H1 (cell line): Measurements from ENCODE around the gene MYO9A. TPM values are rescaled to one million over a fixed set of nuclear protein-coding genes. Genes with fewer than 3 reads are reported as not detected.

Source experiments
- CTCF ChIA-PET: fragments of 300-600 bp; sonication (Branson Sonifier 250); formaldehyde crosslinking; loops from one replicate; lab custom pipeline; 2021; ENCODE audit not compliant: partially characterized antibody; lab: Charles Lee
- POLR2A ChIA-PET: fragments of 300-600 bp; sonication (Branson Sonifier 250); formaldehyde crosslinking; loops from one replicate; lab custom pipeline; 2021; ENCODE audit warnings: inconsistent platforms; ENCODE audit not compliant: partially characterized antibody; lab: Charles Lee
- DNase-seq, 2 experiments: peaks; one replicate each; pipeline versions ENCODE4 v3.0.0 to v3.0.0-alpha.2; 2010 to 2022; ENCODE audit warnings: low spot score in 2 of 2, low read depth in 1 of 2, mixed read lengths in 1 of 2
- FAIRE-seq: peaks from 2 replicates; lab custom pipeline; 2011; peaks lifted over from hg19 to GRCh38; lab: Jason Lieb, UNC
- H2AFZ ChIP-seq: 2 replicates; pipeline ENCODE4 v1.8.1; 2012; ENCODE audit warnings: low read length, inconsistent platforms
- H2AK5ac ChIP-seq: 2 replicates; pipeline ENCODE4 v1.6.1; 2013; ENCODE audit warnings: low read depth, low read length
- H2BK120ac ChIP-seq: replicated peaks from 2 replicates; pipeline ENCODE3; 2013; ENCODE audit warnings: low read depth, low read length, inconsistent platforms
- H2BK12ac ChIP-seq: 2 replicates; pipeline ENCODE4 v1.6.1; 2013; ENCODE audit warnings: low read depth, low read length
- H2BK15ac ChIP-seq: 2 replicates; pipeline ENCODE4 v1.6.1; 2013; ENCODE audit warnings: low read length
- H2BK20ac ChIP-seq: 2 replicates; pipeline ENCODE4 v1.6.1; 2013; ENCODE audit warnings: low read length
- H2BK5ac ChIP-seq: 2 replicates; pipeline ENCODE4 v1.6.1; 2013; ENCODE audit warnings: low read depth, low read length
- H3K14ac ChIP-seq: 2 replicates; pipeline ENCODE4 v1.6.1; 2013; ENCODE audit warnings: inconsistent platforms; ENCODE audit not compliant: insufficient read length
- H3K18ac ChIP-seq: 2 replicates; pipeline ENCODE4 v1.6.1; 2013; ENCODE audit warnings: low read length; ENCODE audit errors: extremely low read depth
- H3K23ac ChIP-seq: 2 replicates; pipeline ENCODE4 v1.6.1; 2013; ENCODE audit warnings: inconsistent platforms; ENCODE audit not compliant: insufficient read length
- H3K23me2 ChIP-seq: 2 replicates; pipeline ENCODE4 v1.6.1; 2013; ENCODE audit warnings: low read depth, low read length
- H3K27ac ChIP-seq: 2 replicates; pipeline ENCODE4 v1.6.1; 2011; ENCODE audit warnings: low read depth, low read length, inconsistent platforms
- H3K27me3 ChIP-seq, 4 experiments: replicated peaks in 1 of 4; 1 replicate in 1 of 4; 2 replicates in 3 of 4; pipeline versions ENCODE4 v1.6.1 to v1.8.1; 2011 to 2013; ENCODE audit warnings: low read length in 3 of 4, mild to moderate bottlenecking in 3 of 4, inconsistent platforms in 2 of 4, mixed read lengths in 2 of 4, moderate library complexity in 1 of 4; ENCODE audit not compliant: control insufficient read depth in 3 of 4, insufficient read depth in 3 of 4; ENCODE audit errors: extremely low read depth in 1 of 4
- H3K36me3 ChIP-seq, 4 experiments: 2 replicates each; pipeline versions ENCODE4 v1.6.1 to v1.8.1; 2011 to 2013; ENCODE audit warnings: mild to moderate bottlenecking in 4 of 4, low read length in 3 of 4, moderate library complexity in 2 of 4, control low read depth in 1 of 4, inconsistent platforms in 1 of 4; ENCODE audit not compliant: insufficient read depth in 4 of 4, control insufficient read depth in 2 of 4
- H3K4ac ChIP-seq: replicated peaks from 2 replicates; pipeline ENCODE3; 2013; ENCODE audit warnings: low read length, low read depth, mixed read lengths, inconsistent platforms; ENCODE audit not compliant: insufficient read length
- H3K4me1 ChIP-seq, 4 experiments: replicated peaks in 1 of 4; 1 replicate in 1 of 4; 2 replicates in 3 of 4; pipeline versions ENCODE4 v1.6.1 to v1.8.1; 2011 to 2013; ENCODE audit warnings: low read length in 3 of 4, inconsistent platforms in 2 of 4, mixed read lengths in 1 of 4; ENCODE audit not compliant: insufficient read depth in 4 of 4, control insufficient read depth in 3 of 4
- H3K4me2 ChIP-seq, 2 experiments: 2 replicates each; pipeline versions ENCODE4 v1.6.1 to v1.8.1; 2011 to 2013; ENCODE audit warnings: low read depth in 2 of 2, low read length in 2 of 2, control low read depth in 1 of 2, inconsistent platforms in 1 of 2, mild to moderate bottlenecking in 1 of 2; ENCODE audit not compliant: insufficient read depth in 1 of 2
- H3K4me3 ChIP-seq, 4 experiments: fragments of 200-600, 300-600 bp in 1 of 4; sonication (generic), shearing (Covaris generic), sonication (Bioruptor Twin) in 1 of 4; 2 replicates each; pipeline versions ENCODE4 v1.5.1 to v1.8.1; 2011 to 2016; ENCODE audit warnings: low read length in 4 of 4, low read depth in 3 of 4, control low read depth in 2 of 4, inconsistent platforms in 2 of 4, mild to moderate bottlenecking in 2 of 4, mixed read lengths in 1 of 4, moderate library complexity in 1 of 4; ENCODE audit not compliant: insufficient read depth in 2 of 4; ENCODE audit errors: extremely low read depth in 1 of 4
- H3K56ac ChIP-seq: replicated peaks from 2 replicates; pipeline ENCODE3; 2013; ENCODE audit warnings: low read depth, mild to moderate bottlenecking, mixed read lengths, low read length, inconsistent platforms; ENCODE audit not compliant: insufficient read length
- H3K79me1 ChIP-seq: 2 replicates; pipeline ENCODE4 v1.6.1; 2013; ENCODE audit warnings: low read depth, low read length, control low read depth
- H3K79me2 ChIP-seq, 2 experiments: 2 replicates each; pipeline versions ENCODE4 v1.6.1 to v1.8.1; 2012 to 2013; ENCODE audit warnings: low read length in 2 of 2, mild to moderate bottlenecking in 2 of 2, inconsistent platforms in 1 of 2; ENCODE audit not compliant: insufficient read depth in 2 of 2, control insufficient read depth in 1 of 2
- H3K9ac ChIP-seq, 4 experiments: replicated peaks in 1 of 4; 1 replicate in 1 of 4; 2 replicates in 3 of 4; pipeline versions ENCODE4 v1.6.1 to v1.8.1; 2011 to 2013; ENCODE audit warnings: low read depth in 3 of 4, low read length in 3 of 4, control low read depth in 2 of 4, mild to moderate bottlenecking in 2 of 4, moderate library complexity in 2 of 4, inconsistent platforms in 1 of 4; ENCODE audit errors: extremely low read depth in 1 of 4
- H3K9me3 ChIP-seq, 2 experiments: 2 replicates each; pipeline versions ENCODE4 v1.6.1 to v1.8.1; 2012 to 2013; ENCODE audit warnings: mild to moderate bottlenecking in 2 of 2, moderate library complexity in 2 of 2, control low read depth in 1 of 2, inconsistent platforms in 1 of 2, low read depth in 1 of 2, low read length in 1 of 2, mixed read lengths in 1 of 2; ENCODE audit not compliant: insufficient read depth in 2 of 2
- H4K20me1 ChIP-seq, 2 experiments: replicated peaks in 1 of 2; 2 replicates each; pipeline versions ENCODE3 to v1.8.1; 2011 to 2013; ENCODE audit warnings: inconsistent platforms in 2 of 2, low read length in 2 of 2, mild to moderate bottlenecking in 1 of 2; ENCODE audit not compliant: insufficient read depth in 2 of 2, control insufficient read depth in 1 of 2
- H4K5ac ChIP-seq: 2 replicates; pipeline ENCODE4 v1.6.1; 2013; ENCODE audit warnings: low read length, low read depth, mixed read lengths, inconsistent platforms; ENCODE audit not compliant: insufficient read length
- H4K8ac ChIP-seq: 2 replicates; pipeline ENCODE4 v1.8.0; 2013; ENCODE audit warnings: mild to moderate bottlenecking, moderate library complexity, low read length, inconsistent platforms; ENCODE audit not compliant: insufficient read depth; ENCODE audit errors: extremely low read depth
- H4K91ac ChIP-seq: replicated peaks from 2 replicates; pipeline ENCODE3; 2013; ENCODE audit warnings: low read length, mixed read lengths, inconsistent platforms; ENCODE audit not compliant: insufficient read length
- ASH2L ChIP-seq: fragments of 200-600, 300-600 bp; sonication (generic); IDR thresholded peaks from one replicate; pipeline ENCODE4 v1.7.1; 2017; ENCODE audit warnings: low read length
- ATF2 ChIP-seq: IDR thresholded peaks from 2 replicates; pipeline ENCODE4 v1.6.1; 2012; ENCODE audit warnings: low read length, inconsistent platforms
- ATF3 ChIP-seq: IDR thresholded peaks from 2 replicates; pipeline ENCODE4 v1.6.1; 2011; ENCODE audit warnings: low read depth, mild to moderate bottlenecking, low read length; ENCODE audit not compliant: insufficient read depth
- BACH1 ChIP-seq: IDR thresholded peaks from 2 replicates; pipeline ENCODE4 v1.6.1; 2012; ENCODE audit warnings: low read length, improper control_type of control experiment
- BCL11A ChIP-seq, 2 experiments: IDR thresholded peaks; one replicate each; pipeline ENCODE4 v1.6.1; 2011; ENCODE audit warnings: low read depth in 2 of 2, low read length in 2 of 2, mild to moderate bottlenecking in 2 of 2
- CBX8 ChIP-seq: fragments of 300-800, 300-1000 bp; sonication (generic); IDR thresholded peaks from 2 replicates; pipeline ENCODE4 v1.7.1; 2016; ENCODE audit warnings: low read depth, low read length, borderline replicate concordance
- CHD1 ChIP-seq: IDR thresholded peaks from 2 replicates; pipeline ENCODE4 v1.6.1; 2012; ENCODE audit warnings: low read depth, low read length, improper control_type of control experiment
- HDAC6 ChIP-seq: IDR thresholded peaks from one replicate; pipeline ENCODE4 v1.7.1; 2012; ENCODE audit warnings: low read depth, mild to moderate bottlenecking, inconsistent platforms, low read length, moderate library complexity
- PHF8 ChIP-seq: fragments of 200-600 bp; sonication (generic); conservative IDR thresholded peaks from 2 replicates; pipeline ENCODE4 v1.7.1; 2012; ENCODE audit warnings: low read depth, mild to moderate bottlenecking, inconsistent platforms, low read length, moderate library complexity
- POLR2AphosphoS5 ChIP-seq: IDR thresholded peaks from 2 replicates; pipeline ENCODE4 v1.6.1; 2011; ENCODE audit warnings: low read depth, low read length
- RNF2 ChIP-seq: fragments of 200-900, 300-1000 bp; sonication (generic); IDR thresholded peaks from 2 replicates; pipeline ENCODE4 v1.7.1; 2016; ENCODE audit warnings: borderline replicate concordance, low read depth, mild to moderate bottlenecking, antibody characterized with exemption, low read length; ENCODE audit not compliant: poor library complexity, severe bottlenecking; ENCODE audit errors: missing control alignments
- SIRT6 ChIP-seq: IDR thresholded peaks from one replicate; pipeline ENCODE4 v1.7.1; 2012; ENCODE audit warnings: low read length, inconsistent platforms
- SP4 ChIP-seq: IDR thresholded peaks from 2 replicates; pipeline ENCODE4 v1.6.1; 2012; ENCODE audit warnings: low read length, inconsistent platforms
- WGBS, 2 experiments: shearing (Covaris generic) in 1 of 2; methylation state at CpG; one replicate each; pipeline versions ENCODE4 v1.1.6 to v1.1.7; 2013 to 2015; ENCODE audit warnings: low lambda C conversion rate in 2 of 2, mixed read lengths in 2 of 2, inconsistent platforms in 1 of 2, low coverage in 1 of 2, missing lambda C conversion rate in 1 of 2; ENCODE audit not compliant: insufficient replicate concordance in 2 of 2, insufficient coverage in 1 of 2, insufficient read length in 1 of 2; ENCODE audit errors: extremely low coverage in 1 of 2, missing lambda C conversion rate in 1 of 2; 5-methylcytosine and 5-hydroxymethylcytosine counted together
- polyA plus RNA-seq, 7 experiments: library from polyadenylated mRNA; depleted of rRNA in 3 of 7; stranded (reverse) in 5 of 7; unstranded in 2 of 7; fragments of >200 nt in 5 of 7; fragments of 200-250 nt in 2 of 7; gene quantifications; 1 replicate in 5 of 7; 2 replicates in 1 of 7; 4 replicates in 1 of 7; pipeline versions ENCODE4 v1.2.1 to v1.2.3, GENCODE V29; 2011 to 2013; ENCODE audit warnings: missing spikeins in 2 of 7, mixed read lengths in 2 of 7
- total RNA-seq: library from RNA; stranded (reverse); fragmentation: NEBNext Ultra II Directional; extraction: Animal tissue kit (Norgen Biotek cat#: 25700); gene quantifications from 2 replicates; pipeline ENCODE4 v1.2.1, GENCODE V29; 2021

Gene MYO9A
- total and polyA plus RNA-seq, 2 of the 8 experiments (the other 6 are each of a cell fraction or from before 2014, with no cell fraction given): 3.9 to 26.0 TPM

GRCh38 chr15:71914092-71914491 is 203.9 kb downstream of the MYO9A start:
- CTCF ChIA-PET: no interaction called here
- H2BK15ac ChIP-seq: no peak overlapping the region
- no peak overlapping the region for H4K8ac ChIP-seq
- H3K4me1 ChIP-seq: peaks cover 0 to 3% (median 0%) of the 10 kb centered on the region in 4 experiments; a peak in 2 of 7 replicates
- H3K27me3 ChIP-seq: no peaks in the 10 kb centered on the region
- H2BK12ac ChIP-seq: no peak overlapping the region
- no peak overlapping the region for H2BK20ac ChIP-seq
- H3K56ac ChIP-seq: no peak overlapping the region
- H3K4me3 ChIP-seq: no peak overlapping the region
- WGBS, 2 experiments: 92% methylated on average over 3 of the region's 3 CpGs; no CpG with 5 or more reads in 1 of the 2 experiments
- H4K5ac ChIP-seq: no peak overlapping the region
- no peaks in the 10 kb centered on the region for H3K9me3 ChIP-seq
- POLR2A ChIA-PET: no interaction called here
- no peak overlapping the region for H3K4me2 ChIP-seq
- H2AK5ac ChIP-seq: no peak overlapping the region
- H3K36me3 ChIP-seq: no peaks in the 10 kb centered on the region
- H3K79me2 ChIP-seq: no peaks in the 10 kb centered on the region
- no peak overlapping the region for H3K14ac ChIP-seq
- DNase-seq (no peak), FAIRE-seq (no peak)
- no peak overlapping the region for H3K9ac ChIP-seq
- H3K18ac ChIP-seq: no peak overlapping the region
- no peaks in the 10 kb centered on the region for H4K20me1 ChIP-seq
- no peak overlapping the region for H4K91ac ChIP-seq
- no peak overlapping the region for H2BK5ac ChIP-seq
- no peak overlapping the region for H2AFZ ChIP-seq
- H3K23ac ChIP-seq: no peak overlapping the region
- H3K27ac ChIP-seq: no peak overlapping the region
- H3K4ac ChIP-seq: no peak overlapping the region
- no peaks in the 10 kb centered on the region for H3K23me2 ChIP-seq
- H3K79me1 ChIP-seq: no peaks in the 10 kb centered on the region
- no peak overlapping the region for H2BK120ac ChIP-seq
- no peak for TF ChIP-seq HDAC6
- TF ChIP-seq ATF2: no peak
- no peak for TF ChIP-seq POLR2AphosphoS5
- TF ChIP-seq BACH1: no peak
- no peak for TF ChIP-seq BCL11A (IDR thresholded peaks at IDR 0.05; ENCODE audit: low read depth in 2 of 2, low read length in 2 of 2)
- no peak for TF ChIP-seq CBX8
- no peak for TF ChIP-seq RNF2
- no peak for TF ChIP-seq SIRT6
- TF ChIP-seq PHF8: no peak
- TF ChIP-seq ASH2L: no peak
- TF ChIP-seq CHD1: no peak
- no peak for TF ChIP-seq SP4
- TF ChIP-seq ATF3: no peak
